Measurements from ENCODE around the gene DHX8.

GRCh38 chr17:43457362-43457692, 26.4 kb upstream of the DHX8 start:
- TF ChIP-seq, protein P1, sequence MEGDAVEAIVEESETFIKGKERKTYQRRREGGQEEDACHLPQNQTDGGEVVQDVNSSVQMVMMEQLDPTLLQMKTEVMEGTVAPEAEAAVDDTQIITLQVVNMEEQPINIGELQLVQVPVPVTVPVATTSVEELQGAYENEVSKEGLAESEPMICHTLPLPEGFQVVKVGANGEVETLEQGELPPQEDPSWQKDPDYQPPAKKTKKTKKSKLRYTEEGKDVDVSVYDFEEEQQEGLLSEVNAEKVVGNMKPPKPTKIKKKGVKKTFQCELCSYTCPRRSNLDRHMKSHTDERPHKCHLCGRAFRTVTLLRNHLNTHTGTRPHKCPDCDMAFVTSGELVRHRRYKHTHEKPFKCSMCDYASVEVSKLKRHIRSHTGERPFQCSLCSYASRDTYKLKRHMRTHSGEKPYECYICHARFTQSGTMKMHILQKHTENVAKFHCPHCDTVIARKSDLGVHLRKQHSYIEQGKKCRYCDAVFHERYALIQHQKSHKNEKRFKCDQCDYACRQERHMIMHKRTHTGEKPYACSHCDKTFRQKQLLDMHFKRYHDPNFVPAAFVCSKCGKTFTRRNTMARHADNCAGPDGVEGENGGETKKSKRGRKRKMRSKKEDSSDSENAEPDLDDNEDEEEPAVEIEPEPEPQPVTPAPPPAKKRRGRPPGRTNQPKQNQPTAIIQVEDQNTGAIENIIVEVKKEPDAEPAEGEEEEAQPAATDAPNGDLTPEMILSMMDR (IDR thresholded peaks at IDR 0.05 in 8 of 11, conservative IDR thresholded peaks at IDR 0.05 in 3 of 11): no peak
- no peak for TF ChIP-seq POLR2A (IDR thresholded peaks at IDR 0.05)

Data from spleen (tissue), 7 donors.